ENCODE results near the gene KNDC1.

Gene KNDC1

DNA sequence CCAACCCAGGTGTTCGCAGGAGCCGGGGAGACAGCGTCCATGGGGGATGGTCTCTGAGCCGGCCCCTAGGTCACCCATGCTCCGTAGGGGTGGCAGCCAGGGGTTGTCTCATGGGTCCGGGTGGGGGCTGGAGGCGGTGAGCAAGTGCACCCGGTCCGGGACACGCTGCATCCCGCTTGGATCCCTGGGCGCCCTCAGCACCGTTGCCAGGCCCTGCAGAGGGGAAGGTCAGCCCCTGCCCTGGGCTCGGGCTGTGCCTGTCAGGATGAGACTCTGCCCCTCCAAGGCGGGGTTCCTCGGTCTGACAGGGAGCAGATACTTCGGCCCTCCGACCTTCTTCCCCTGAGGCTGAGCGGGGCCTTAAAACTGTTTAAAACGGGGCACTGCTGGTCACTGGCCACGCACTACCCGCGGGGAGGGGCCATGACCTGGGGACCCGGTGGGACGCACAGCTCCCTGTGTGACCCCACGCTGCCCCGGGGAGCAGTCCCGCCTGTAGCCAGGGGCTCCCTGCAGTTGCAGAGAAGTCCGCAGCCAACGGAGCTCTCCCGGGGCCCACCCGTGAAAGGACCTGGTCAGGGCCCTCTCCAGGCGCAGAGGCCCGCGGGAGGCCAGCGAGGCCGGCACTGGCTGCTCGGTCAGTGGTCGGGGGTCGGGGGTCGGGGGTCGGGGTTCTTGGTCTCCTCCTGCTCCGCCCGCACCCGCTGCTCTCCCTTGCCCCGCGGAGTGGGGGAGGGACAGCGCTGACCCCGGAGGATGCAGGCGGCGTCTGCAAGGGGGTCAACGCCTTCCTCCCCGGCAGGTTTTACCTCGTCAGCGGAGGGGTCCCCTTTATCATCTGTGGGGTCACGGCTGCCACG is 33.4 kb upstream of the KNDC1 start:
- DNase-seq: no peak
- H4K20me1 ChIP-seq (ENCODE audit: insufficient read depth, low read length): no peaks in the 10 kb centered on the region
- H3K9me2 ChIP-seq (replicated peaks; ENCODE audit: insufficient read depth, low read length): no peaks in the 10 kb centered on the region
- TF ChIP-seq EZH2phosphoT487 (IDR thresholded peaks at IDR 0.05; ENCODE audit: low read length) (no peak), EZH2 (optimal IDR thresholded peaks at IDR 0.05; ENCODE audit: low read depth, low read length) (no peak)
- TF ChIP-seq, protein P1, sequence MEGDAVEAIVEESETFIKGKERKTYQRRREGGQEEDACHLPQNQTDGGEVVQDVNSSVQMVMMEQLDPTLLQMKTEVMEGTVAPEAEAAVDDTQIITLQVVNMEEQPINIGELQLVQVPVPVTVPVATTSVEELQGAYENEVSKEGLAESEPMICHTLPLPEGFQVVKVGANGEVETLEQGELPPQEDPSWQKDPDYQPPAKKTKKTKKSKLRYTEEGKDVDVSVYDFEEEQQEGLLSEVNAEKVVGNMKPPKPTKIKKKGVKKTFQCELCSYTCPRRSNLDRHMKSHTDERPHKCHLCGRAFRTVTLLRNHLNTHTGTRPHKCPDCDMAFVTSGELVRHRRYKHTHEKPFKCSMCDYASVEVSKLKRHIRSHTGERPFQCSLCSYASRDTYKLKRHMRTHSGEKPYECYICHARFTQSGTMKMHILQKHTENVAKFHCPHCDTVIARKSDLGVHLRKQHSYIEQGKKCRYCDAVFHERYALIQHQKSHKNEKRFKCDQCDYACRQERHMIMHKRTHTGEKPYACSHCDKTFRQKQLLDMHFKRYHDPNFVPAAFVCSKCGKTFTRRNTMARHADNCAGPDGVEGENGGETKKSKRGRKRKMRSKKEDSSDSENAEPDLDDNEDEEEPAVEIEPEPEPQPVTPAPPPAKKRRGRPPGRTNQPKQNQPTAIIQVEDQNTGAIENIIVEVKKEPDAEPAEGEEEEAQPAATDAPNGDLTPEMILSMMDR (IDR thresholded peaks at IDR 0.05; ENCODE audit: low read length): no peak
- H3K4me1 ChIP-seq (ENCODE audit: low read length): no peaks in the 10 kb centered on the region
- H3K4me2 ChIP-seq (ENCODE audit: low read depth, low read length): no peak overlapping the region
- H3K4me3 ChIP-seq (ENCODE audit: low read length): no peak overlapping the region
- H3K27me3 ChIP-seq (replicated peaks; ENCODE audit: insufficient read depth, low read length): peaks cover 5% of the 10 kb centered on the region
- no peaks in the 10 kb centered on the region for H3K36me3 ChIP-seq (replicated peaks; ENCODE audit: insufficient read depth, low read length)
- H3K79me2 ChIP-seq (ENCODE audit: low read length): no peaks in the 10 kb centered on the region
- H3K9ac ChIP-seq (ENCODE audit: low read length): no peak overlapping the region
- H2AFZ ChIP-seq (ENCODE audit: low read length): no peak overlapping the region
- H3K27ac ChIP-seq (ENCODE audit: low read length): no peak overlapping the region
- no peaks in the 10 kb centered on the region for H3F3A ChIP-seq (ENCODE audit: insufficient read depth, low read length)
- H3K9me3 ChIP-seq (replicated peaks; ENCODE audit: insufficient read depth, low read length): no peaks in the 10 kb centered on the region

DNA sequence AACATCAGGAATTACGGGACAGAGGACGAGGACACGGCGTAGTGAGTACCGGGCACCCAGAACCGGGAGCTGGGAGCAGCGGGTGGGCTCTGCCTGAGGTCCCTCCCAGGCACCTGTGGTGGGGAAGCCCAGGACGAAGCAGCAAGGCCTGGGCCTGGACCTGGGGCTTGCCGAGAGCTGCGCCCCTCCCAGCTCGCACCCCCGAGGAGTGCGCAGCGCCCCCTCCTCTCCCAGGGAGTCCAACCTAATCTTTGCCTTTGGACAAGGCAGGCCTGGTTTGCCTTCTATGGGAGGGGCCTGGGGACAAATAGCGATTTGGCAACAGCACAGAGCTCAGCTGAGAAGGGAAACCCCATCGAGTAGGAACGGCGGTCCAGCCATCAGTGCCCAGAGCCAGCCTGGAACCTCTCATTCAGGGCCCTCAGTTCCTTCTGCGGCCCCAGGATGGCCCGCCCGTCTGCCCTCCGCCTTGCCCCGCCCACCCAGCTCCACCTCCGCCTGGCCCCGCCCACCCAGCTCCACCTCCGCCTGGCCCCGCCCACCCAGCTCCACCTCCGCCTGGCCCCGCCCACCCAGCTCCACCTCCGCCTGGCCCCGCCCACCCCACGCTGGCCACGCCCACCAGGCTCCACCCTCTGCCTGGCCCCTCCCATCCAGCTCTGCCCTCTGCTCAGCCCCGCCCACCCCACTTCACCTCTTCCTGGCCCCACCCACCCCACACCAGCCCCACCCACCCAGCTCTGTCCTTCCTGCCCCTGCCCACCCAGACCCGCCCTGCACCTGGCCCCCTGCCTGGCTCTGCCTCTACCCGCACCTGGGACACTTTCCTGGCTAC is 32.5 kb upstream of the KNDC1 start:
- Histone ChIP-seq H3K9me2 (replicated peaks; ENCODE audit: insufficient read depth, low read length) (no peaks in the 10 kb centered on the region), H3F3A (ENCODE audit: insufficient read depth, low read length) (no peaks in the 10 kb centered on the region), H2AFZ (ENCODE audit: low read length) (no peak overlapping the region), H3K9me3 (replicated peaks; ENCODE audit: insufficient read depth, low read length) (no peaks in the 10 kb centered on the region), H3K4me2 (ENCODE audit: low read depth, low read length) (no peak overlapping the region), H3K4me3 (ENCODE audit: low read length) (no peak overlapping the region), H3K36me3 (replicated peaks; ENCODE audit: insufficient read depth, low read length) (no peaks in the 10 kb centered on the region), H3K27ac (ENCODE audit: low read length) (no peak overlapping the region), H3K27me3 (replicated peaks; ENCODE audit: insufficient read depth, low read length) (peaks cover 5% of the 10 kb centered on the region), H3K4me1 (ENCODE audit: low read length) (no peaks in the 10 kb centered on the region), H4K20me1 (ENCODE audit: insufficient read depth, low read length) (no peaks in the 10 kb centered on the region), H3K79me2 (ENCODE audit: low read length) (no peaks in the 10 kb centered on the region), H3K9ac (ENCODE audit: low read length) (no peak overlapping the region)
- TF ChIP-seq, protein P1 (IDR thresholded peaks at IDR 0.05; ENCODE audit: low read length): no peak
- TF ChIP-seq EZH2phosphoT487 (IDR thresholded peaks at IDR 0.05; ENCODE audit: low read length) (no peak), EZH2 (optimal IDR thresholded peaks at IDR 0.05; ENCODE audit: low read depth, low read length) (no peak)
- no peak for DNase-seq

DNA sequence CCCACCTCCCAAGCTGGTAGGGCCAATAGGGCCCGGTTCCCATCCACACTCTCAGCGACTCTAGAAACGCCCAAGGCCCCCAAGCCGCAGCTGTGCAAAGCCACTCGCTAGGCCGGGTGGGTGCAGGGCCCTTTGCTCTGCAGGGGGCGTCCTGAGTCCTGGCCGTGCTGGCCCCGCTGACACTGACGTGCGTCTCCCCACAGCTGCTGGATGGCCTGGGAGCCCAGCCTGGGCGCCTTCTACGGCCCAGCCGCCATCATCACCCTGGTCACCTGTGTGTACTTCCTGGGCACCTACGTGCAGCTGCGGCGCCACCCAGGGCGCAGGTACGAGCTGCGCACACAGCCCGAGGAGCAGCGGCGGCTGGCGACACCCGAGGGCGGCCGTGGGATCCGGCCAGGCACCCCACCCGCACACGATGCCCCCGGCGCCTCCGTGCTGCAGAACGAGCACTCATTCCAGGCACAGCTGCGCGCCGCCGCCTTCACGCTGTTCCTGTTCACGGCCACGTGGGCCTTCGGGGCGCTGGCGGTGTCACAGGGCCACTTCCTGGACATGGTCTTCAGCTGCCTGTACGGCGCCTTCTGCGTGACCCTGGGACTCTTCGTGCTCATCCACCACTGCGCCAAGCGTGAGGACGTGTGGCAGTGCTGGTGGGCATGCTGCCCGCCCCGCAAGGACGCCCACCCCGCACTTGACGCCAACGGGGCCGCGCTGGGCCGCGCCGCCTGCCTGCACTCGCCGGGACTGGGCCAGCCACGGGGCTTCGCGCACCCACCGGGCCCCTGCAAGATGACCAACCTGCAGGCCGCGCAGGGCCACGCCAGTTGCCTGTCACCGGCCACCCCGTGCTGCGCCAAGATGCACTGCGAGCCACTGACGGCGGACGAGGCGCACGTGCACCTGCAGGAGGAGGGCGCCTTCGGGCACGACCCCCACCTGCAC is 31.6 kb upstream of the KNDC1 start:
- H2AFZ ChIP-seq (ENCODE audit: low read length): no peak overlapping the region
- no peaks in the 10 kb centered on the region for H3K9me2 ChIP-seq (replicated peaks; ENCODE audit: insufficient read depth, low read length)
- H4K20me1 ChIP-seq (ENCODE audit: insufficient read depth, low read length): no peaks in the 10 kb centered on the region
- H3K27me3 ChIP-seq (replicated peaks; ENCODE audit: insufficient read depth, low read length): peaks cover 5% of the 10 kb centered on the region
- H3K4me3 ChIP-seq (ENCODE audit: low read length): no peak overlapping the region
- no peaks in the 10 kb centered on the region for H3K9me3 ChIP-seq (replicated peaks; ENCODE audit: insufficient read depth, low read length)
- no peak for DNase-seq
- H3K27ac ChIP-seq (ENCODE audit: low read length): no peak overlapping the region
- H3K9ac ChIP-seq (ENCODE audit: low read length): no peak overlapping the region
- H3K4me2 ChIP-seq (ENCODE audit: low read depth, low read length): no peak overlapping the region
- no peaks in the 10 kb centered on the region for H3F3A ChIP-seq (ENCODE audit: insufficient read depth, low read length)
- H3K79me2 ChIP-seq (ENCODE audit: low read length): no peaks in the 10 kb centered on the region
- TF ChIP-seq EZH2phosphoT487 (IDR thresholded peaks at IDR 0.05; ENCODE audit: low read length) (no peak), EZH2 (optimal IDR thresholded peaks at IDR 0.05; ENCODE audit: low read depth, low read length) (no peak)
- TF ChIP-seq, protein P1 (IDR thresholded peaks at IDR 0.05; ENCODE audit: low read length): no peak
- H3K4me1 ChIP-seq (ENCODE audit: low read length): no peaks in the 10 kb centered on the region
- H3K36me3 ChIP-seq (replicated peaks; ENCODE audit: insufficient read depth, low read length): no peaks in the 10 kb centered on the region

All from MM.1S (cell line).